ENCODE results near the gene ANKRD63.

GRCh38 chr15:40323239-40323952 lies 40.5 kb upstream of the ANKRD63 start, which contains the start of gene INAFM2:
- TF ChIP-seq CTCF (IDR thresholded peaks at IDR 0.05), result peak; percentile 61 to 89 (median 64)
- peak in 1 of 2 donors; percentile 70 for TF ChIP-seq EP300 (IDR thresholded peaks at IDR 0.05)

Measured in tibial nerve (tissue), 4 donors.